Measurements from ENCODE around the gene ANO6.

DNA sequence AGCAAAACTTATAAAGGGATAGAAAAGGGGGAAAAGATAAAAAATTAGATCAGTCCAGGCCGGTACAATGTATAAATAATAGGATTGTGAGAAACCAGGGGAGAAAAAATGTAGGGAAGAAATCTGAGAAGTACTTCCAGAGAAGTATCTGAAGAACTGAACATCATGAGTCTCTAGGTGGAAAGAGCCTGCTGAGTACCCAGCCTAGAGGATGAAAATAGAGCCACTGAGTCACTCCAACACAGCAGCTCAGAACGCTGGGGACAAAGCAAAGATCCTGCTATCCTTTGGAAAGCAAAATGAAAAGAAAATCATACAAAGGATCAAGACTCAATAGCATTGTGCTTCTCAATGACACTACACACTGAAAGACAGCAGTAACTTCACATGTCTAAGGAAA, 138.0 kb downstream of the ANO6 start:
- TF ChIP-seq POLR2A (IDR thresholded peaks at IDR 0.05; ENCODE audit: low read depth, low read length) (no peak), TAF1 (IDR thresholded peaks at IDR 0.05; ENCODE audit: low read depth, low read length) (no peak), POLR2AphosphoS5 (IDR thresholded peaks at IDR 0.05; ENCODE audit: low read depth, low read length) (no peak)

Measured in GM12891 (cell line).